ENCODE measurements around the gene BCAR3.

Gene BCAR3

GRCh38 chr1:93621246-93621645, 60.4 kb downstream of the BCAR3 start:
- CTCF ChIA-PET = interaction anchor here (0.6 to 1.8 kb wide), 2 partner anchors 192 to 222 kb away, joined by 3 to 5 read pairs; no protein-coding TSS in a partner anchor

GRCh38 chr1:93620841-93621210, 60.8 kb downstream of the BCAR3 start:
- H3K4me1 ChIP-seq (ENCODE audit: control insufficient read depth, insufficient read depth, low read length) = peaks cover 6% of the 10 kb centered on the region
- CTCF ChIA-PET = interaction anchor here (0.6 to 1.8 kb wide), 3 partner anchors 193 to 222 kb away, joined by 3 to 5 read pairs (median 3); no protein-coding TSS in a partner anchor

More at GRCh38 chr1:93621246-93621645, 60.4 kb downstream of the BCAR3 start:
- Histone ChIP-seq H3K27ac (ENCODE audit: extremely low read depth, low read depth, low read length) (no peak overlapping the region), H3K4me1 (ENCODE audit: control insufficient read depth, insufficient read depth, low read length) (peaks cover 5% of the 10 kb centered on the region), H3K4me3 (ENCODE audit: low read depth, low read length) (no peak overlapping the region), H3K36me3 (ENCODE audit: control insufficient read depth in 2 of 2, insufficient read depth in 1 of 2, low read length in 2 of 2) (no peaks in the 10 kb centered on the region), H3K9me3 (ENCODE audit: control insufficient read depth, insufficient read depth, low read depth, low read length) (no peaks in the 10 kb centered on the region)
- TF ChIP-seq ZNF391 (tag by site-specific recombination; IDR thresholded peaks at IDR 0.05; ENCODE audit: borderline replicate concordance, low read depth) (no peak), REST (tag by site-specific recombination; IDR thresholded peaks at IDR 0.05) (no peak), ZNF624 (tag by site-specific recombination; IDR thresholded peaks at IDR 0.05) (no peak), ZIC2 (tag by site-specific recombination; IDR thresholded peaks at IDR 0.05) (no peak), ZNF777 (tag by site-specific recombination; IDR thresholded peaks at IDR 0.05; ENCODE audit: borderline replicate concordance) (no peak), ZNF776 (tag by site-specific recombination; IDR thresholded peaks at IDR 0.05; ENCODE audit: borderline replicate concordance) (no peak), OVOL3 (tag by site-specific recombination; IDR thresholded peaks at IDR 0.05) (no peak), SP2 (tag by site-specific recombination; IDR thresholded peaks at IDR 0.05) (no peak), ZBTB8A (tag by site-specific recombination; IDR thresholded peaks at IDR 0.05) (no peak)
- POLR2A ChIA-PET = no interaction called here

More at GRCh38 chr1:93620841-93621210, 60.8 kb downstream of the BCAR3 start:
- Histone ChIP-seq H3K27ac (ENCODE audit: extremely low read depth, low read depth, low read length) (no peak overlapping the region), H3K9me3 (ENCODE audit: control insufficient read depth, insufficient read depth, low read depth, low read length) (no peaks in the 10 kb centered on the region), H3K36me3 (ENCODE audit: control insufficient read depth in 2 of 2, insufficient read depth in 1 of 2, low read length in 2 of 2) (no peaks in the 10 kb centered on the region), H3K4me3 (ENCODE audit: low read depth, low read length) (no peak overlapping the region)
- TF ChIP-seq ZNF555 (tag by site-specific recombination; conservative IDR thresholded peaks at IDR 0.05) = no peak
- TF ChIP-seq, protein P1, sequence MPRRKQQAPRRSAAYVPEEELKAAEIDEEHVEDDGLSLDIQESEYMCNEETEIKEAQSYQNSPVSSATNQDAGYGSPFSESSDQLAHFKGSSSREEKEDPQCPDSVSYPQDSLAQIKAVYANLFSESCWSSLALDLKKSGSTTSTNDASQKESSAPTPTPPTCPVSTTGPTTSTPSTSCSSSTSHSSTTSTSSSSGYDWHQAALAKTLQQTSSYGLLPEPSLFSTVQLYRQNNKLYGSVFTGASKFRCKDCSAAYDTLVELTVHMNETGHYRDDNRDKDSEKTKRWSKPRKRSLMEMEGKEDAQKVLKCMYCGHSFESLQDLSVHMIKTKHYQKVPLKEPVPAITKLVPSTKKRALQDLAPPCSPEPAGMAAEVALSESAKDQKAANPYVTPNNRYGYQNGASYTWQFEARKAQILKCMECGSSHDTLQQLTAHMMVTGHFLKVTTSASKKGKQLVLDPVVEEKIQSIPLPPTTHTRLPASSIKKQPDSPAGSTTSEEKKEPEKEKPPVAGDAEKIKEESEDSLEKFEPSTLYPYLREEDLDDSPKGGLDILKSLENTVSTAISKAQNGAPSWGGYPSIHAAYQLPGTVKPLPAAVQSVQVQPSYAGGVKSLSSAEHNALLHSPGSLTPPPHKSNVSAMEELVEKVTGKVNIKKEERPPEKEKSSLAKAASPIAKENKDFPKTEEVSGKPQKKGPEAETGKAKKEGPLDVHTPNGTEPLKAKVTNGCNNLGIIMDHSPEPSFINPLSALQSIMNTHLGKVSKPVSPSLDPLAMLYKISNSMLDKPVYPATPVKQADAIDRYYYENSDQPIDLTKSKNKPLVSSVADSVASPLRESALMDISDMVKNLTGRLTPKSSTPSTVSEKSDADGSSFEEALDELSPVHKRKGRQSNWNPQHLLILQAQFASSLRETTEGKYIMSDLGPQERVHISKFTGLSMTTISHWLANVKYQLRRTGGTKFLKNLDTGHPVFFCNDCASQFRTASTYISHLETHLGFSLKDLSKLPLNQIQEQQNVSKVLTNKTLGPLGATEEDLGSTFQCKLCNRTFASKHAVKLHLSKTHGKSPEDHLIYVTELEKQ (tag by site-specific recombination; IDR thresholded peaks at IDR 0.05; ENCODE audit: borderline replicate concordance) = no peak
- no peak for TF ChIP-seq ZNF76 (tag by site-specific recombination; IDR thresholded peaks at IDR 0.05; ENCODE audit: borderline replicate concordance, low read depth)
- peak; percentile 48; the same call in 1 of the 2 replicates for TF ChIP-seq KLF1 (tag by site-specific recombination; IDR thresholded peaks at IDR 0.05)
- TF ChIP-seq ZNF132 (tag by site-specific recombination; IDR thresholded peaks at IDR 0.05; ENCODE audit: borderline replicate concordance) = no peak
- no peak for TF ChIP-seq SP2 (tag by site-specific recombination; IDR thresholded peaks at IDR 0.05)
- no peak for TF ChIP-seq ZNF777 (tag by site-specific recombination; IDR thresholded peaks at IDR 0.05; ENCODE audit: borderline replicate concordance)
- POLR2A ChIA-PET = no interaction called here
